Measurements from ENCODE around the gene KDM4C.
"Not testable (repeated sequence)": the region's sequence is repeated elsewhere in the genome, so short reads cannot be mapped to it uniquely, and the experiment has no call there.

The KDM4C gene

DNA sequence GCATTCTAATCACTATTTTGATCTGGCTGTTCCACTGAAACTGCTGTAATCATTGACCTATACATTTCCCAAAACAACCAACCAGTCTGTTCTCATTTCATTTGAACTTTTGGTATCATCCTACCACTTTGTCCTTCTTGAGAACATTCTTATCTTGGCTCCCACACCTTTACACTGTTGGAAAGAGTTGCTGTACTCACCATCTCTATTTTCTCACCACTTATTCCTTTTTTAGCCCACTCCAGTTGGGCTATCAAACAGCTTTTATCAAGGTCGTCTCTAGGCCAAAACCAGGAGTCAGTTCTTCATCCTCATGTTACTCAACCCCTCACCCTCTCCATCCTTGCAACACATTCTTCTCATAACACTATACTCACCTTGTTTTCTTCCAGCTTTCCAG, 170.1 kb downstream of the KDM4C start:
- in situ Hi-C loops (cut with HindIII; ENCODE audit: low sequenced_read_pairs) = no loop called here

DNA sequence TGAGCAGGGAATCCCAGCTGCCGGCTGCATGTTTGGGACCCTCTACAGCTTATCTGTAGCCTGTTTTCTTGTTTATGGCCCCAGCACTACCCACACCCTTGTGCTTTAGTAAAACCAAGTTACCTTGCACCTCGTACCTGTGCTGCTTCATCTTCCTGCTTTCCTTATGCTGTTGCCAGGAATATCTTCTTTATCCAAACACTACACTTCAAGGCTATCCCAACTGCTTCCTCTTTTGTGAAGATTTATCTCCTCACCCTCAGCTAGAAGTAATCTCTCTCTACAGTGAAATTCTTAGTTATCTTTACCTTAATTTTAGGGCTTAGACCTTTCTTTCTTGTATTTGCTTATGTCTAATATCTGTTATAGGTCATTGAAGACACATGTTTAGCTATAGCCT, 171.1 kb downstream of the KDM4C start:
- in situ Hi-C loops (cut with HindIII; ENCODE audit: low sequenced_read_pairs) = no loop called here

DNA sequence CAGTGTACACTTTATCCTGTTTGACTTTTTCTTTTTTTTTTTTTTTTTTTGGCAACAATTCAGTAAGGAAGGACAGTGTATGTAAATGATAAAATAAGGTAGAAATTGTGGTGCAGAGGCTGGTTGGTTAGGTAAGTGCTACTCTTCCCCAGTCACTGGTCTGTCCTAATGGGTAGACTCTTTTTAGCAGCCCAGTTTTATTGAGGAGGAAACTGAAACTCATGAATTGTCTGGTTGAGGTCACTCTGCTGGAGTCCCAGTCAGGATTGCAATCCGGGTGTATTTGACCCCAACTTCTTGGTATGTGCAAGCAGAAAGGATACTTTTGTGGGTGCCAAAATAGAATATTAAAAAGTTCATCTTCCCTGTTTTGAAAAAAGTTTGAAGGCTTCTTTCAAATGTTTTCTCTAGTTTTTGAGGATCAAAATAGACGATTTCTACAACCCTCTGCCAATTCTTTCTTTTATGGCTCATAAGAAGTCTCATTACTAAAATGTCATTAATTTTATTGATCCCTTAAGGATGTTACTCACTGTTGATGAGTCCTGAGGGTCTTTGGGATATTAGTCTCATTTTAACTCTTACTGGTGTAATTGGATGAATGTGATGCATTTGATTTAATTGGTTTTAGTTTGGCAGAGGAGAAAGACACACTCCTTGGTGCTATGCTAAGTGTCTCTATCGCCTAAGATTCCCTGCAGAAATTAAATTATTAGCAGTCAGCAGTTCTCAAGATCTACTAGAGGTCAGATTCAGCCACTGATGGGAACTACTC, 171.9 kb downstream of the KDM4C start:
- in situ Hi-C loops (cut with HindIII; ENCODE audit: low sequenced_read_pairs) = no loop called here

DNA sequence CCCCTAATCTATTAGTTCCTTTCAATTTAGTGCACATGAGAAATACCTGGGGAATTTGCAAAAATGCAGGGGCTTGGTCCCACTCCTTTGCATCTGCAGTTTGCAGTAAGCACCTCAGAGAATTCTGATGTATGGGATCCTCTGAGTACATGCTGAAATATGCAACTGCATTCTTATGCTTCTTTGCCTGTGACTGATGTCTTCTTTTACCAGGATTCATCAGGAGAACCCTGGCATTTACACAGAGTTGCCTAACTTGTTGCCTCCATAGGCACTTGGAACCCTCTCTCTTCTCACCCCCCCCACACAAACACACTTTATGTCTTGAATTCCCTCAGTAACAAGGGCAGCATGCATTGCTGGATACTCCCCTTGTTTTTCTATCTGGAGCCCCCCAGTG, 173.1 kb downstream of the KDM4C start:
- in situ Hi-C loops (cut with HindIII; ENCODE audit: low sequenced_read_pairs) = no loop called here

DNA sequence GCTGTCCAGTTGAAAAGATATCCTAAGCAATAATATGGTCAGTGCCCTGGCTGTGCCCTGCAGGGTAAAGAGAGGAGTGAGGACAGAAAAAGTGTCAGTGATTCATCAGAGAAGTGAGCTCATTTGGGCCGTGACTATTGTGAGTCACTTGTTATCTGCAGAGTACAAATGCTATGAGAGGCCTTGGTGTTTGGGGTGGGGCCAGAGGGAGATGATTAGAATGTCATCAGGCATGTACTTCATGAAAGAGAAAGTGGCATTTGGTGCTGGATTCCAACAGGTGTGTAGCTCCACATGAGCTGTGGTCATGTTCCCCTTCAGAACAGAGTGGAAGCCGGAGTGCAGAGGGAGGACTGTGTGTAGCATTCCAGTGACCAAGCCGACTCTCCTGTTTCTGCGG, 174.1 kb downstream of the KDM4C start:
- in situ Hi-C loops (cut with HindIII; ENCODE audit: low sequenced_read_pairs) = no loop called here

DNA sequence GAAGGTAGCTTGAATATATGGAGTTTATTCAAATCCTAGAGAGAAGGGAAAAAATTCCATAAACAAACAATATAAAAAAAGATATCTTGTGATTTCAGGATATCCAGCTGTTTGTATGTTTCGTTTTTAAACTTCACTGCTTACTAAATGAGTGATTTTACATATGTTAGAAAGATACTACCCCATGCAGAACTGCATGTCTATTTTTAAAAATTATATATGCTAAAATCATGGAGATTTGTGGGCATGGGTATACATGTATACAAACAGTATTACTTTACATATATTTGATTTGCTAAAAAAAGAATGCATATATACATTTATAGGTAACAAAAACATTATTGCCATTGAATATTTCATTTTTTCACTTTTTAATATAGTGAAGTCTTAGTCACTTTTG, 178.3 kb downstream of the KDM4C start:
- in situ Hi-C loops (cut with HindIII; ENCODE audit: low sequenced_read_pairs) = no loop called here

DNA sequence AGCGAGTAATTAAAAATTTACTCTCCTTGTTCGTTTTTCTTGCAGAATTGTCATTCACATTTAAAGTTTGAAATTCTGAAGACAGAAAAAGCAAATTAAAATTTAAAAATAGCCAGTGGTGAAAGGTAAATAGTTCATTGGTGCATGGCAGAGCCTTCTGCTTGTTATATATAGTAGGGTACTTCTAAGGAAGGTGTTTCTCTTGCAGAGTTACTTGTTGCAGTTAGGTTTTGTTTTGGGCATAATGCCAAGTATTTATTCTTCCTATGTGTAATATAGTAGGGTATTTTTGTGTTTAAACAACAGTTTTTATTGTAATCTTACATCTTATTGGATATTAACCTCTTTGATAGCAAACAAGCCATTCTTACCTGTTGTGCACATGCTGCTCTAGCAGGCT, 179.4 kb downstream of the KDM4C start:
- in situ Hi-C loops (cut with HindIII; ENCODE audit: low sequenced_read_pairs) = no loop called here

DNA sequence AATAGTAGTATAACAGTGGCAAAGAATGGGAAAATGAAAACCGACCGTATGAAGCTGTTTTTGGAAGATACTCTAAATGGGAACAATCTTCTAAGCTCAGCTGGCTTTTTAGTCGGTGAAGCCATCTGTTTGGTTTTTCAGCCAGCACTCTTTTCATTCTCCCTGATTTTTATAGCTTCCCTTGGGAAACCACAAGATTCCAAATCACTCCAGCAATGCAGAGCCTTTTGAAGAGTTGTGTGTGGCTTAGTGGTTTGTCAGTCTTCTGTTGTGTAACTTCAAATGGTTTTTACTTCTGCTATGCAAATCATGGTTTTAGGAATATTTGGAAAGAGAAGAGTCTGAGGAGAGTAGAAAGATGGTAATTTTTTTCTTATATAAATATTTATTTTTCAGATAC, 180.7 kb downstream of the KDM4C start:
- in situ Hi-C loops (cut with HindIII; ENCODE audit: low sequenced_read_pairs) = no loop called here

DNA sequence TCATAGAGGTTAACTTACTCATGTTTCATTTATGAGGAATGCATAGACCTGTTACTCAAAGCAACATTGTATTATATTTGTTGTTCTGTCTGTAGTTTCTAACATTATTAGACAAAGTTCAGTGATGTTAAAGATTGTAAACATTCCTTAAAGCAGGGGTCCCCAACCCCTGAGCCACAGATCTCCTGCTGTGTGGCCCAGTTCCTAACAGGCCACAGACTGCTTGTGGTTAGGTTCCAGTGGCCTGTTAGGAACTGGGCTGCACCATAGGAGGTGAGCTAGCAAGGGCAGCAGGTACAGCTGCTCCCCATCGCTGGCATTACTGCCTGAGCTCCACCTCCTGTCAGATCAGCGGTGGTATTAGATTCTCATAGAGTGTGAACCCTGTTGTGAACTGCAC, 181.1 kb downstream of the KDM4C start:
- in situ Hi-C loops (cut with HindIII; ENCODE audit: low sequenced_read_pairs) = no loop called here

DNA sequence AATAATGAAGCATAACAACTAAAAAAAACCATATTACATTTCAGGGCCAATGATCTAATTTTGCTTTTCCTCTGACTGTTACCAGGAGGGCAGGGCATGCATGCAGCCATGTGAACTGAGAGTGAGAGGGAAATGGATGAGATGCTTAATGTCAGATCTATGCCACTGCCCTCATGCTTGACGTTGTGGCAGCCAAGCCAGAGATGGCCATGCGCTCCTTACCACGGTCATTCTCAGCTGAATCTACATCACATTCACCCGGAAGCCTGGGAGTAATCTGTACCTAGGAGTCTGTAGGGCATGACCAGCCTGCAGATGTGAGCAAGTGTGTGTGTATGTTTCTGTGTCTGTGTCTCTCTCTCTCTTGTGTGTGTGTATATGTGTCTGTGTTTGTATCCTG, 183.7 kb downstream of the KDM4C start:
- in situ Hi-C loops (cut with HindIII; ENCODE audit: low sequenced_read_pairs) = no loop called here

DNA sequence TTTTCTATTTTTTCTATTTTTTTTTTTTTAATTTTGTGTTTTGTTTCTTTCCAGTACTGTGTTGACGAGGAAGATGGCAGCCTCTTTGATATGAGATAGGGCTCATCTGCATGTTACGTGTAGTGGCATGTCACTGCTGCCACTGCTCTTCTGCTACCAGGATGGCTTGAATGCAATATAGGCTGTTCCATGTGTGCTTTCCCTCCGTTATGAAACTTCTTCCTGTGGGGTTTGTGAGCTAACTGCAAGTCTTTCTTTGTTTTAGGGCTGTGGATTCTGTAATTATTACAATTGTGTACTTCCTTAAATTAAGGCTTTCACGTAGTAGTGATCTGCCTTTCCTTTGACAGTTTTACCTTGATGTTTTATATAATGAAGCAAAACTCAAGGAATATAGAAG, 184.6 kb downstream of the KDM4C start:
- in situ Hi-C loops (cut with HindIII; ENCODE audit: low sequenced_read_pairs) = no loop called here

DNA sequence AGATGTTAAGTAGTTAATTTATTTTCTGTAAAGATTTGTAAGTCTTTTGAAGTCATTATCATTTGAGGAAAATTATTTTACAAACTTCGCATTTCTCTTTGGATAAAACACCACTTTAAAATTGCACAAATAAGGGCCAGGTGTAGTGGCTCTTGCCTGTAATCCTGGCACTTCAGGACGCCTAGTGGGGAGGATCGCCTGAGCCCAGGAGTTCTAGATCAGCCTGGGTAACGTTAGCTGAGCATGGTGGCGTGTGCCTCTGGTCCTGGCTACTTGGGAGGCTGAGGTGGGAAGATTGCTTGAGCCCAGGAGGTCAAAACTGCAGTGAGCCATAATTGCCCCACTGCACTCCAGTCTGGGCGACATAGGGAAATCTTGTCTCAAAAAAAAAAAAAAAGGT, 185.5 kb downstream of the KDM4C start:
- in situ Hi-C loops (cut with HindIII; ENCODE audit: low sequenced_read_pairs) = no loop called here

DNA sequence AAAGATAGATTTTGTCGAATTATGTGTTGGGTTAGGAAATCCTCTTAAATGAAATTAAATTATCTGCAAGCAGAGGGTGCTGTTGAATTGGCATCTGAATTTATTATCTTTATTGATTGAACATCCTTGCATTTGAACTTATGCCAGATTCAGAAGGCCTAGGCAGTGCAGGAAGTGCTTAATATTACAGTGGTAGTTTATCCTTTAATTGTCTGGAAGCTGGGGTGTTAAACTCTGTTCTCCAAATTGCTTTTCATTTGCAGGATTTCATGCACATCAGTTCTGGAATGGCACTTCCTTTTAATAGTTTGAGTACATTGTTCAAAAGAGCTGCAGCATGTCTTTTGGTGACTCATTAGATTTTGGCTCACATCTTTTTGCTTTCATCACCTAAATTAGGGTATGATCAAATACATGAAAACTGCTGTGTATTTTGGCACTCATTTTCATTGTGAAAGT, 186.3 kb downstream of the KDM4C start:
- in situ Hi-C loops (cut with HindIII; ENCODE audit: low sequenced_read_pairs) = no loop called here

DNA sequence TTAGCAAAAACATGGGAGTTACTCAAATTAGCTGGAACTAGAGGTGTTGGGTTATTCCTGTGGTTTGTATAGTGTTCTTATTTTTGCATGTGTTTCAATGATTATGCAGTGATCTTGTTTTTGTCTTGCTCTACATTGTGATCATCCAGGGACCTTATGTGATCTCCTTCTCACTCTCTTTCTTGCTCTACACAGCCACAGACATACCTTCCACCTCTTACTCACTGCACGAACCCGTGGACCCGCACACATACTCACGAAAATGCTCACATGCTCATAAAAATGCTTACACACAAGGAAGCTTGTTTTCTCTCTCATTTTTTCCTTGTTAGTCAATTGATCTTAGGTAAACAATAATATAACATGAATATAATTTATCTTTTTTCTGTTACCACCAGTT, 187.1 kb downstream of the KDM4C start:
- in situ Hi-C loops (cut with HindIII; ENCODE audit: low sequenced_read_pairs) = no loop called here

DNA sequence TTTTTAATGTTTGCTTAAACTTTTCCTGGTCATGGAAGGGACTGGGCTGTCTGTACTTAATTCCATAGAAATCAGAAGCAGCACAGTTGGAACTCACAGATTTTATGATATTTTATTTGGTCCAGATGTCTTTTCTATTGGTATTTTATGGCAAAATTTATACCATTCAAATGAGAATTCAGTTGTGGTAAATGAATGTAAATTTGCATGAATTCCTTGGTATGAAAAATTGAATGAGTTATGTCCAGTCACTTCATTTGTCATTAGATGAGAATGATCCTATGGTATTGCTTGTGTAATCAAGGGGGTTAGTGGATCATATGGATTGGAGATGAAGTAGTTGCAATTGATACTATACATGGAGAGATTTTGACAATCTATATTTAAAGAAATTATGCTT, 188.0 kb downstream of the KDM4C start:
- in situ Hi-C loops (cut with HindIII; ENCODE audit: low sequenced_read_pairs) = no loop called here

DNA sequence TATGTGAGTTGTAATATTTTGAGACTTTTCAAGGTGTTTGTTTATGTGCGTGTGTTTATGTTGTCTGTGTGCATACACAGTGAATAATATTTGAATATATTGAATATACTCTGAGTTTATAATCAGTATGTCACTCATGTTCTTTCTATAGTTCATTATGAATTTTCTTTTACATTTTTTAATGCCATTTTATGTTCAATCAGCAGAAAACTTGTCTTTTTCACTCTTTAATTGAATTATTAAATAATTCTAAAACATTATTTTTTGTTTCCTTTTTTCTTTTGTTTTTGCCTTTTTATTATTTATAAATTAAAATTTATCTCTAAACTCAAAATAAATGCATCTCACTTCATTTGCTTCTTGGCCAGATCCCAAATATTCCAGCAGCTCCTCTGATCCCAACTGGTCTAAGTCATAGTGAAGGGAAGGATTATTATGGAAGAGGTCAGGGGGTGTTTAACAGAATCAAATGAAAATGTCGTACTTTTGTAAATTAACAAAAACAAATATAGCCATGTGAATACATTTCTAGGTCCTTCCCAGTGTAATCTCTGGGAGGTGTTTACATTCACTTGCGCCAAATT, 188.9 kb downstream of the KDM4C start:
- in situ Hi-C loops (cut with HindIII; ENCODE audit: low sequenced_read_pairs) = no loop called here

DNA sequence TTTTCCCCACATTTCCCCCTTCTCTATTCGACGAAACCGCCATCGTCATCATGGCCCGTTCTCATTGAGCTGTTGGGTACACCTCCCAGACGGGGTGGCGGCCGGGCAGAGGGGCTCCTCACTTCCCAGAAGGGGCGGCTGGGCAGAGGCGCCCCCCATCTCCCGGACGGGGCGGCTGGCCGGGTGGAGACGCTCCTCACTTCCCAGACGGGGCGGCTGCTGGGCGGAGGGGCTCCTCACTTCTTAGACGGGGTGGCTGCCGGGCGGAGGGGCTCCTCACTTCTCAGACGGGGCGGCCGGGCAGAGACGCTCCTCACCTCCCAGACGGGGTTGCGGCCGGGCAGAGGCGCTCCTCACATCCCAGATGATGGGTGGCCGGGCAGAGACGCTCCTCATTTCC, 191.1 kb downstream of the KDM4C start:
- in situ Hi-C loops (cut with HindIII; ENCODE audit: low sequenced_read_pairs) = not testable (repeated sequence)

DNA sequence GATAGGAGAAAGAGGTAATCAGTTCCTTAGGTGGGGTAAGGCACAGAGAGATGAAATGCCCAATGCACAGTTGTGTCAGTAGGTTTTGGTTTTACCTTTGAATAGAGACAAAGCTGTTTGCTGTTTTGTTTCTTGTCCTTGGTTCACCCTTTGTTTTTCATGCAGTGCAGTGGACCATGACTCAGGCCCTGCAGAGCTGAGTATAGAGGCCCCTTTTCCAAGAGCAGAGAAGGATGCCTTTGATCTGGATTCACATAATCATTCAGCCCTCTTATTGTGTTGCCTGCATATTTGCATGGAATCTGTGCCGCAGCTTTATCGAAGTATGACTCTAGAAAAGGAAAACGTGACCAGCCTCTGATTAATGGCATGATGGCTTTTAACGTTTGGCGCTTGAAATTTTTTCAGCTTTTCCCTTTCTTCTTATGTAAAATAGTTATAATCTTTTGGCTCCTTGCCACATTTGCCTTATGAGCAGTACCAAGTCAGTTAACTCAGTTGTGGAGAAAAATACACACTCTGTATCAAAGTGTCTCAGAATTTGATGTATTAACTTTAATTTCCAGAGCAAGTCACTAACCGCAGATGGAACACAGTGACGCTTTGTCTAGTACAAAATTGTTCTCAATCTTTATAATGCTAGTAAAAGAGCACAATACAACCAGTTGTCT, 197.6 kb downstream of the KDM4C start:
- in situ Hi-C loops (cut with HindIII; ENCODE audit: low sequenced_read_pairs) = no loop called here

DNA sequence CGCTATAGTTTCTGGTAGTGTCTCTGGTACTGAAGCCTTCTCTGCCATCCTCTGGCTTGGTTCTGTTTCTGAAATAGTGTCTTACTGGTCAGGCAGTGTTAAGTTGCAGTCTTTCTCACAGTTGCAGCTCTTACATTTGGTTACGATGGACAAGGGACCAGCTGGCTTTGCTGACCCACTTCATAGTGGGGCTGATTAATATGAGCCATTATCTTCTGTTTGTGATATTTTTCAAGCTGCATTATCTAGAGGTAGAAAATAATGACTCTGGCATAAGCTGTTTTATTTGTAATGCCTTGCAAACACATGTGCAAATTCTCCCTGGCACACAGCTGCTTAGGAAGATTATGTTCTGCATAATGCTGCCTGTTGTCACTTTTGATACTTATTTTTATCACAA, 199.1 kb downstream of the KDM4C start:
- in situ Hi-C loops (cut with HindIII; ENCODE audit: low sequenced_read_pairs) = no loop called here

DNA sequence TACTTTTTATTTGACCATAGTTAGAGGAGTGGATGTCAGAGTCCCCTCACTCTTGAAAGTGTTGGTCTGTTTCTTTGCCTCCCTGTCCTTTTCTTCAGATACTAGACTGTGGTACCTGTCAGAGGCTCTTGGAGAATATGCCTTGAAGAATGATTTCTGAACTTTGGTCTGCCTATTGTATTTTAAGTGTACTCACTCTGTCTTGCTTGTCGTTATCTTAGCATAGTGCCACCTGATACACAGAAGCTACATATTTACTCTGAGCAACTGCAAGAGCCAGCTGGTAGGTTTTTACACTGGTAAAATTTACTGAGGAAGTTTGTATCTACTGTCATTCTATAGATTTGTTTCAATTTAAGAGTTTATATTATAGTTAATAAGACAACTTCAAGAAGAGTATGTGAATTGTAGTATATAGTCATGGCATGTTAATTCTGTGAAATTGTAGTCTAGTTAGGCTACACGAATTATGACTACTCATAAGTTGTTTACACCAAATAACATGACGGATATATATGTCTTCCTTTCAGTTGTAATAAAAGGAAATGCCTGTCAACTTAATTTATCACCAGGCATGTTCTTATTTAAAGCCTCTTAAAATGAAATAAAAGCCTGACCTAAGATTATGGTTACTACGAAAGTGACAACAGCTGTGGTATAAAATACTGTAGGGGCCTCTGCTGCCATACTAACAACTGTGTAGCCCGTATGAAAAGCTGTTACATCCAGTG, 201.7 kb downstream of the KDM4C start:
- in situ Hi-C loops (cut with HindIII; ENCODE audit: low sequenced_read_pairs) = no loop called here

DNA sequence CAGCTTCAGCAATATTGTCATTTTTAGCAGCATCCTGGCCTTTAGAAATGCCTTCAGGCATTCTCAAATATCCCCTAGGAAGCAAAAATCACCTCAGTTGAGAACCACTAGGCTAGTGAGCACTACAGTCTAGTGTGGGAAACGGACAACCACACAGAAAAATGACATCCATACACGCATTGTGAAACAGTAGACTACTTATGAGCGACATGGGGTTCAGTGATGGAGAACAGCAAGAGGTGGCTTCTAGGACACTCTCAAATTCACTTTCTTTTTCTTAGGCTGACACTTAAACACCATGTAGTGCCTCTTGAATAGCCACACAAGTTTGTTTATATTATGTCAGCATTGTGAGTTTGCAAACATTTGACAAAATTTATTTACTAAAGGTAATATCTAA, 203.0 kb downstream of the KDM4C start:
- in situ Hi-C loops (cut with HindIII; ENCODE audit: low sequenced_read_pairs) = no loop called here

All from DLD1 (cell line).